NCI-H1105 (cell line): ENCODE results near the gene NCBP3.

Source experiments
- DNase-seq: peaks from one replicate; lab custom pipeline; 2025; lab: John Stamatoyannopoulos, UW

Gene NCBP3, protein sequence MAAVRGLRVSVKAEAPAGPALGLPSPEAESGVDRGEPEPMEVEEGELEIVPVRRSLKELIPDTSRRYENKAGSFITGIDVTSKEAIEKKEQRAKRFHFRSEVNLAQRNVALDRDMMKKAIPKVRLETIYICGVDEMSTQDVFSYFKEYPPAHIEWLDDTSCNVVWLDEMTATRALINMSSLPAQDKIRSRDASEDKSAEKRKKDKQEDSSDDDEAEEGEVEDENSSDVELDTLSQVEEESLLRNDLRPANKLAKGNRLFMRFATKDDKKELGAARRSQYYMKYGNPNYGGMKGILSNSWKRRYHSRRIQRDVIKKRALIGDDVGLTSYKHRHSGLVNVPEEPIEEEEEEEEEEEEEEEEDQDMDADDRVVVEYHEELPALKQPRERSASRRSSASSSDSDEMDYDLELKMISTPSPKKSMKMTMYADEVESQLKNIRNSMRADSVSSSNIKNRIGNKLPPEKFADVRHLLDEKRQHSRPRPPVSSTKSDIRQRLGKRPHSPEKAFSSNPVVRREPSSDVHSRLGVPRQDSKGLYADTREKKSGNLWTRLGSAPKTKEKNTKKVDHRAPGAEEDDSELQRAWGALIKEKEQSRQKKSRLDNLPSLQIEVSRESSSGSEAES

DNA sequence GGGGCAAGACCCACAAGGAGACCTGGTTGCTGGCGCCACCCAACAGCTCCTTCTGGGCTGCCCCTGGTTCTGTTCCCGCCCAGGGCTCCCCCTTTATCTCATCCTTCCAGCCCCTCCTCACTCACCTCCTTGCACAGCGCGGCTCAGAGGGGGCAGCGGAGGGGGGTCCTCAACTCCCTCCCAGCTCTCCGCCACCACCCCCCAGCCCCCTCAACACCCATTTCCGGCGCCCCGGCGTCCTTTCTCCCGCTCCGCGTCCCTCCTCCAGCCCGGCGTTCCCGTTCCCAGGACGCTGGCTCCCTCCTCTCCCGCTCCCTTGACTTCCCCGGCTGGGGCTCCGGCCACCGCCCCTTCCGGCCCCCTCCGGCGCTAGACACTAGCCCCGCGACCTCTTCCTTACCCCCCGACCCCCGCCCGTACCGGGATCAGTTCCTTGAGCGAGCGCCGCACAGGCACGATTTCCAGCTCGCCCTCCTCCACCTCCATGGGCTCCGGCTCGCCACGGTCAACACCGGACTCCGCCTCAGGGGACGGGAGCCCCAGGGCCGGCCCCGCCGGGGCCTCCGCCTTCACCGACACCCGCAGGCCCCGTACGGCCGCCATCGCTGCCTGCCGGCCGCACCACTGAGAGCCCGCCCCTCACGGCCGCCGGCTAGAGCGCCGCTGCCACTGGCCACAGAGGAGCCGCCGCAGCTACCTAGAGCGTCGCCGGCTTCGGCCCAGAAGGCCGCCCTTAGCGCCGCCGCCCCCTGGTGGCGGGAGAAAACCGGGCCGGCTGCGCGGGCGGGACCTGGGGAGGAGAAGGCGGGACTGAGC lies at the start of gene NCBP3:
TSS of gene NCBP3 (minus strand) at position 626 of the 816 bp plus-strand sequence. CDS start at position 603, 23 bp downstream.
- DNase-seq, result peak; percentile 95

DNA sequence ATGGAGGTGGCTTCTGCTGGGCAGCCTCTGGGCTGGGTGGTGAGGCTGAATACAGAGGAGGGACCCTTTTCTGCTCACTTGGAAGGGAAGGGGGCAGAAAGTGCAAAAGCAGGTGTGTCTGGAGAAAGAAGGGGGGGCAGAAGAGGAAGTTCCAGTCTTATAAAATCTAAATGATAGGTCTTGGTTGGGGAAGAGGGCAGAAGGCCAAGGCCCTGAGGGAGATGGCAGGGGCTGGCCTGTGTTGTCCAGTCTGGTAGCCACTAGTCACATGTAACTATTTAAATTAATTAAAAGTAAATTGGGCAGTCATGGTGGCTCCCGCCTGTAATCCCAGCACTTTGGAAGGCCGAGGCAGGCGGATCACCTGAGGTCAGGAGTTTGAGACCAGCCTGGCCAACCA lies 49.3 kb upstream of the NCBP3 start:
- DNase-seq, result no peak

DNA sequence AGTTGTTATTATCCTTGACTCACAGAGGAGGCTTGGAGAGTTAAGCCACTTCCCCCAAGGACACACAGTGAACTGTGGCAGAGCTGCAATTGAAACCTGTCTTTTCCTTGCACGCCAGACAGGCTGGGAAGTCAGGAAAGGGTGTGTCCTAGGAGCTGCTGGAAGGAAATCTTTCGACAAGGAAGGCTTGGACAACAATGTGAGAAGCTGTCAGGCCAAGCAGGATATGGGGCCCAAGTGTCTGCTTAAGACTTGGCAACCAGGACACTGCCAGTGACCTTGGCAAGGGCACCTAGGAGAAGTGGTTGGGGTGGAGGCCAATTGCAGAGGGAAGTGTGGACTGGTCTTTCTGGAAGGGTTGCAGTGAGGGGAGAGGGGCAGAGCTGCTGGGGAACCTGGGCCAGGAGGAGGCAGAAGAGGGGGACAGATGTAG lies 48.9 kb upstream of the NCBP3 start:
- no peak for DNase-seq

DNA sequence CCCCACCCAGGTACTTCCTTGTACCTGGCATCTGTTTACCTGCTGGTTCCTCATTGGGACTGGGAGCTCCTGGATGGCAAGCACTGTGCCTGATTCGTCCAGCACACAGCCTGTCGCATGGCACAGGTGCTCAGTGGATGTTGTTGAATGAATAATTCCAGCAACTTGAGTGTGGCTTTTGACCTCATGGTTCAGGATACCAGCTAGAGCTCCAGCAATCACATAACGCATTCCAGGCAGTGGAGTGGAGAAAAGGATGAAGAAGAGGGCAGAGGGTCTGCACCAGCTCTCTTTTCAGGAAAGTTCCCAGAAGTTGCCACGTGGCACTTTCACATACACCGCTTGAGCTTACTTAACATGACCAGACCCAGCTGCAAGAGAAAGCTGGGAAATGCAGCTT lies 48.1 kb upstream of the NCBP3 start:
- no peak for DNase-seq

DNA sequence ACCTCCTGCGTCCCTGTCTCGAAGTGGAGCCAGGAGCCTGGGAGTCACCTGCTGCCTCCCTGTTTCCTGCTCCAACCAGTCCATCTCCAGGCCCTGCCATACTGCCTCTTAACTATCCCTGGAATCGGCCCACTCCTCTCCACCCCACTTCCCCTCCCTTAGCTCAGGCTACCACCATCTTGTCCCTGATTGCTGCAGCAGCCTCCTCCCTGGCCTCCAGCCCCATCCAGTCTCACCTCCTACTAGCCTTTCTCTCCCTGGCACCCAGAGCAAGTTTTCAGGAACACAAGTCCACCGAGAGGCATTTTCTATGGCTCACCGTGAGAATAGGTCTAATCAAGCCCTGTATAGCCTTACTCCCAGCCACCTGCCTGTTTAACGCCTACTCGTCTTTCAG lies 47.7 kb upstream of the NCBP3 start:
- no peak for DNase-seq

DNA sequence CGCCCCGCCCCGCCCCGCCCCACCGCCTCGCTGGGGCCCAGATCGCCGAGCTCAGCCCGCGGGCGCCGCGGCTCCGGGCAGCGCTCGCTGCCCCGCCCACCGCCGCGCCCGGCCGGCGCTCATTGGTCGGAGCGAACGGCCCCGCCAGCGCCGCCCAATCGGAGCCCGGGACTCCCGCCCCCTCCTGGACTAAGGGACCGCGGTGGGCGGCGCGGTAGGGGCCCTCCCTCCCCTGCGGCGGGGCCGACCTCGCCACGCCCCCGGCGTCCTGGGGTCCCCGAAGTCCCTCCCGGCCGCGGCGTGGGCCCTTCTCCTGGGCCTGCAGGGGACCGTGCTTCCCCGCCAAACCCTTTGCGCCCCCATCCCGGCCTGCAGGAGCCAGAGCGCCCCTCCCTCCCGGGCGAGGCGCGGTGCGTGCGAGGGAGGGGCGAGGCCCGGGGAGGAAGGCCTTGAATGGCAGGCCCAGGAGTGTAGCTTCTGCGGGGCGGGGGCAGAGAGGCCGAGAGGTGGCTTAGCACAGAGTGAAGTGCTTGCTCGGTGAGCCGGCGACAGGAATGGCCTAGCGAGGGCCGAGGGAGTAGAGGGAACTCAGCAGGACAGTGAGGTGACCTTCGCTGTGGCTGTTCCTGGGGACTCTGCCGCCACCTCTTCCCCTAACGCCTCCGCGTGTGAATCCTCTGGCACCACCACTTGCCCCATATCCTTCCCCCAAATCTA lies 47.1 kb upstream of the NCBP3 start, which contains the start of gene CAMKK1:
TSS of gene CAMKK1 (minus strand) at position 51 of the 717 bp plus-strand sequence. CDS start 7,366 bp downstream, outside the sequence.
- peak; percentile 94 for DNase-seq

DNA sequence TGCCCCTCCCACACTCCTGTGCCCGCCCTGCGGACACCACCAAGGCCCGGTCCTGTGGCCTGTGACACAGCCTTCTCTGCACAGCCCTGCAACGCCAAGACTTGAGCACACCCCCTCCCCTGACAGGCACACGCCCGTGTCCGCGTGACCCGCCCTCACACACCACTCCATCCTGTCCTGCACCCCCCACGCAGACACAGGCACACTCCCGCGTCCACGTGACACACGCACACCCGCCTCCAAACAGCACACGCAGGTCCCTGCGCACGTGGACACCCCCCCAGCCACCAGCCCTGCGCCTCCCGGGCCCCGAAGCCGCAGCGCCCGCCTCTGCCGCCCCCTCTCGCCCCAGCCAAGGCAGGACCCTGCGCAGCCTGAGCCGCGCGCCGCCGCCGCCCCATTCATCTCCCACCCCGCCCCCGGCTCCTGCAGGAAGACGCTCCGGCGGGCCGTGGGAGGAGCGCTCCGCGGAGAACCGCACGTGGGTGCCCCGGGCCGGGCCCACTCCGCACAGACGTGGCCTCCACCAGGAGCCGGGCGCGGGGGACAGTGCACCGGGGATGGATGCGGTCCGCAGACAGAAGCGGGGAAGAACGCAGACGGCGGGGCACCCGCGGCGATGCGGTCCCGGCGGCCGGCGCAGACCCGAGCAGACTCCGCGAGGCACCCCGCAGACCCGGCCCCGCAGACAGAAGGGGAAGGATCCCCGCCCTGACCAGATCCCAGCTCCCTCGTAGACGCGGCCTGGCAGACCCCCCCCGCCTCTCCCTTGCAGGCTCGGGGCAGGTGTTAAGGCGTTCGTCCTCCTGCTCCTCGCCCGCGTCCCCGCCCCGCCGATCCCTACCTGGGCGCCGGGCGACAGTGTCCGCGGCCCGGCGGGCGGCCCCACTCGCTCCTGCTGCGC lies 46.3 kb upstream of the NCBP3 start:
- peak; percentile 60 for DNase-seq

DNA sequence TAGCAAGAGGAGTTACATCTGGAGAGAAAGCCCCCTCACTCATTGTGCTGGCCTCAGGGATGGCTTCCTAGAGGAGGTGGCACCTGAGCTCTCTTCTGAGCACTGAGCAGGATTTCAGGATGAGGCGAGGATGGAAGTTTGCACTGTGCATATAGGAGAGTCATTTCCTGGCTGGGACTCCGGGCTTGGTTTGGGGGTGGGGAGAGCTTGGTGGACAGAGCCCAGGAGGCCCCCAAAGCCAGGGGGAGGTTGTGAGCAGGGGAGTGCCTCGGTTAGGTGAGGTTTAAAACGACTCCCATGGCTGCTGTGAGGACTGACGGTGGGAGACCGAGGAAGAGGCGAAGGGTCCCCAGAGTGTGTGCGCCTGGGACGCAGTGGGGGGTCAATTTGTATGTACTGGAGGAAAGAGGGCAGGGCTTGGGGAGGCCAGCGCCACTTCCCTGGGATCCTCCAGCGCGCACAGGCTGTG lies 45.6 kb upstream of the NCBP3 start:
- DNase-seq, result no peak

DNA sequence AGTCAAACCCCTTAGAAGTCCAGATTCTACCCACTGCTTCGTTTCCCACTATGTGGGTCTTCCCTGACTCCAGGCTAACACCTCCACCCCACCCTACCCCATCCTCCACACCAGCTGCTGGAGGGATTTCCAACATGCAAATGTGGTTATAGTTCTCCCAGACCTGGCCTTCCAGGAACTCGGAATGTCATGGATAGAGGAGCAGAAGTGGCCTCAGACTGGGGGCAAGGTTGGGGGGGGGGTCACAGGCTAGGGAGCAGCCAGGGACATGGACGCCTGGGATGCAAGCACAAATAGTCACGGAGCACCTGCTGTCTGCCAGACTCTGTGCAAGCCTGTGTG lies 44.8 kb upstream of the NCBP3 start:
- no peak for DNase-seq

DNA sequence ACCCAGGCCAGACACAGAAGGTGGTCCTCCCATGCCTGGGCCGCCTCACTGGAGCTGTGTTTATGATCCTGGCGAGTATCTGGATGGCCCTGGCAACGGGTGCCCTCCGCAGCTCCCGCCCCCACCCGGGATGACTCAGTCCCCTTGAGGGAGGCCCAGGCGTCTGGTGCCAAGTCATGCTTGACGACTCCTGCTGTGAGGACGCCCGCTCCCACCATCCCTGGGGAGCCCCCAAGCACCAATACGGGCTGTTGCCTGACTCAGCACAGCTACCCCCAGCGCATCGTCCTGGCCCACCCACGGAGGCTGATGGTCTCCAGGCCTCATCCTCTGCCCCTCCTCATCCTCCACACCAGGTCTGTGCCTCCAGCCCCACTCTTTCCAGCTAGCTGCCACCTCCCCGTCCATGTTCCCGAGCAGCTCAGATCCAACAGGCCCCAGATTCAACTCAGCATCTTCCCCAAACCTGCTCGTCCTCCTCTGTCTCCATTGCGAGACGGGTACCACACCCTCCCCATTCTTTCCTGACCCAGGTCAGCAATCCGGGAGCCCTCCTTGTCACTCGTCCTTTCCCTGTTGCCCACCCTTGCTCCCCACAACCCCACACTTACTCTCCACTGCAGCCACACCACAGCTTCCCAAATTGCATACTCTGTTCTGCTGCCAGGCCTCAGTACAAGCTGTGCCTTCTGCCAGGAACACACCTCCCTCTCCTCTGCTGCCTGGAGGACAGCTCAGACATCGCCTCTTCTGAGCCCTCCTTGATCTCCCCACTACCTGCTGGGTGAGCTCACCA lies 44.2 kb upstream of the NCBP3 start:
- peak; percentile 12 for DNase-seq

DNA sequence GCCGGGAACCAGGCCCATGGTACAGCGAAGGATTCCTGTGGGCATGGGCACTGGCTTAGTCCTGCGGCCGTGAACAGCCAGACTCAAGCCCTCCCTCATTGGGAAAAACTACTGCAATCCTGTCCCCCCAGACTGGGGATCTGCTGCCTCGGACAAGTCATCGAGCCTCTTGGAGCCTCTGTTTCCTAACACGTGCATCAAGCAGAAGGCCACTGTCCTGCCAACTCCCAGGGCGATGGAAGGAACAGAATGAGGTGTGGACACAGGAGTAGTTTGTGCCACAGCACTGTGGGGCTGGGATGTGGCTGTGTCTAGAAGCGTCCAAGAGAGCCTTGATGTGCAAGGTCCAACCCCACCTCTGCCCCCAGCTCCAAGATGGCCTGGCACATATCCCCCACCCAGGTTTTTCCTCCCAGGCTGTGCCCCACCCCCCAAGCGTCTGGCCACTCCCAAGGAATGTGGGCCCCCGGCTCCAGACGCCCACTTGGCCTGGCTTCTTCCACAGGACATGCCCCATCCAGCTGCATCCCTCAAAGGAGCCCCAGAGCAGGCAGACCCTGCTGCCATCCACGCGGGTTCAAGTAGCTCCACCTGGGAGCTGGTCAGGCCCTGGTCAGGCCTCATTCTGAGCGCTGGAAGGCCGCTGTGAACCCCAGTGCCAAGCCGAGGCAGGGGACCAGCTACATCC lies 43.4 kb upstream of the NCBP3 start:
- no peak for DNase-seq

DNA sequence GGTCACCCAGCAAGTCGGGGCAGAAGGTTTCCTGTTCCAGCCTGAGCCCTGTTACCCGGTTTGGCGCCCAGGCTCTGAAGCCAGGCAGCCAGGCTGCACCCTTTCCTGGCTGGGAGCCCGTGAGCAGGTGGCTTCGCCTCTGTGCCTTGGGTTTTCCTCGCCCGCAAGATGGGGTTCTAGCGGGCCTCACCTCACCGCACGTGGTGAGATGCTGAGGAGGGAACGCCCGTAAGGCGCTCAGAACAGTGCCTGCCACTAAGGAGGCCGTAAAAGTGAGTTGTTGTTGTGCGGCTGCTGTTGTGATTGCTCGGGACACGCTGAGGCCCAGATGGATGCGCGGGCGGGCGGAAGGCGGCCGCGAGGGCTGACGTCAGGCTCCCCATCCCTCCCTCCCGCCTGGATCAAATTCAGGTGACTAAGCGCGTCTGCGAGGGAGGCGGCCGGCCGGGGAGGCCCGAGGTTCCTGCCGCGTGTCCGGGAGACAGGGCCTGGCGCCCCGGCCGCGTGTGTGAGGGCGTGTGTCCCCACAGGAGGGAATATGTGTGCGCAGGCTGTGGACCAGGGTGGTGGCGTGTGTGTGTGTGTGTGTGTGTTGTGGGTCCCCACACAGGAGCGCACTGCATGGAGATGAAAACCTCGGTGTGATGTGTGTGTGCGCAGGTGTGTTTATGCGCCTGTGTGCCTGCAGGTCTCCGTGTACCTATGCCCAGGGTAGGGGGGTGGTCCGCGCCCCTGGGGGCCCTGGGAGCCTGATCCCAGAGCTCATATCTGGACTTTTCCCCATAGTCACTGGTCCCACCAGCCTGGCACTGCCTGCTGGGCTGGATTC lies 42.5 kb upstream of the NCBP3 start:
- DNase-seq, result no peak

DNA sequence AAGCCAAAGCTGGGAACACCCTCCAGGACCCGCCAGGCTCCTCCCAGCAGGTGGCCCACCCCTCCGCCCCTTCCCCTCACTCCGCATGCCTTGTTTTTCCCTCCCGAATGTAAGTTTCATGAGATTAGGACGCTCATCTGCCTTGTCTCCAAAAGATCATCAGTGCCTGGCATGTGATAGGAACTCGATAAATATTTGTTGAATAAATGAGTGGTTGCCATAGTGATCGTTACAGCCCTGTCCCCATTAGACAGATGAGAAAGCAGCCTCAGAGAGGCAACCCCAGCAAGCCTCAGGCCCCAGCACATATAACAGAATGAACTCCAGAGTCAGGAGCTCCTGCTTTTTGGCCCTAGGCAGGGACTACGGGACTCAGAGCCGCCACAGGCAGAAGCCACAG lies 41.8 kb upstream of the NCBP3 start:
- no peak for DNase-seq

DNA sequence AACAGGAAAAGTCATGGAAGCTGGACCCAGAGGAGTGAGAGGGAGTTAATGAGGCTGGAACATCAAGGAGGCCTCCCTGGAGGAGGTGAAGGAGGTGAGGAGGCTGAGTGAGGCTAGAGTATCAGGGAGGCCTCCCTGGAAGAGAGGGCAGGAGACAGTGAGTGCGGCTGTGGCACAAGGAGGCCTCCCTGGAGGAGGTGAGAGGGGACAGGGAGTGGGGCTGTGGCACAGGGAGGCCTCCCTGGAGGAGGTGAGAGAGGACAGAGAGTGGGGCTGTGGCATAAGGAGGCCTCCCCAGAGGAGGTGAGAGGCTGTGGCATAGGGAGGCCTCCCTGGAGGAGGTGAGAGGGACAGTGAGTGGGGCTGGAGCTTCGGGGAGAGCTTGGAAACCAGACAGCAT lies 41.3 kb upstream of the NCBP3 start:
- DNase-seq, result no peak

DNA sequence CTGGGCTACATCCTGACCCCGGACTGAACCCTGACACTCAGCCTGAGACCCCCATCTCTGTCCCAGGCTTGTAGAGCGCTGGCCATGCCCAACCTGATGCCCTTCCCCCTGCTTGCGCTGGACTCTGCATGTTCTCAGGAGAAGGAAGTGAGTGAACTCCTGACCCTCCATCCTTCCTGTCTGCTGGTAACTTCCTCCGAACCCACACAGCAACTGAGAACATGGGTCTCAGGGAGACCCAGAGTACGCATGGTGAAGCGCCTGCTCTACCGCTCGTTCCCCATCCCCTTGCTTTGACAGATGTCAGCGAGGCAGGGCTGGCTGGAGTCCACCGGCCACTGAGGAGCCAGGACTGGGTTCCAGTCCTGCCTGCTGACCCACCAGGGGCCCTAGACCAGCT lies 40.7 kb upstream of the NCBP3 start:
- DNase-seq, result no peak

DNA sequence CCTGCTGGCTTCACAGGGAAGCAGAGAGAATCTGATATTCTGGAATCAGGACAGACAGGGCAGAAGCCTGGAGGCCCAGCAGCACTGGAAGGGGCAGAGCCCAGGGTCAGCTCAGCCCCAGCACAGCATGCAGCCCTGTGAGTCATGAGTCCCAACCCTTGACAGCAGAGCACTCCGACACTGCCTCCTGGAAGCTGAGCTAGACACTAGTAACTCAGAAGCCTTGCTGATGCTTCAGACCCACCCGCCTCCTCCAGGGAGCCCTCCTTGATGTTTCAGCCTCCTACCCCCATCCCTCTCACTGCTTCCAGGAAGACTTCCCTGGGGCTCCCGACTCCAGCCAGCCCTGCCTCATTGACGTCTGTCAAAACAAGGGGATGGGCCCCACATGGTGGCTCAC lies 39.9 kb upstream of the NCBP3 start:
- DNase-seq, result no peak

DNA sequence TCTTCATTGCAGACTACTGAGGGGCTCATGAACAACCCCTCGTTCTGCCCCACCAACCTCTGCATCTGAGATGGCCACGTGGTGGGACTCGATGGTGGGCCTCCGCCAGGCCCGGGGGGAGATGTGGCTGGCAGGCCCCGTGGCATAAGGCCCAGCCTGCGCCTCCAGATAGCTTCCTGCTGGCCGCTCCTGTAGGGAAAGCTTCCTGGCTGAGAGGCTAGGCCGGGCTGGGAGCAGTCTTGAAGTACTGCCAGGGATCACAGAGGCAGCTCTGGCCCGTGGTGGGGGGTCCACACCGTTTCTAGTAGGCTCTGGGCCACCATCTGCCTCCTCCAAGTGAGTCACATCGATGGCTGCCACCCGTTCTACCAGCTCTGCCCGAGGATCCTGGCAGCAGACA lies 39.2 kb upstream of the NCBP3 start:
- DNase-seq, result no peak

DNA sequence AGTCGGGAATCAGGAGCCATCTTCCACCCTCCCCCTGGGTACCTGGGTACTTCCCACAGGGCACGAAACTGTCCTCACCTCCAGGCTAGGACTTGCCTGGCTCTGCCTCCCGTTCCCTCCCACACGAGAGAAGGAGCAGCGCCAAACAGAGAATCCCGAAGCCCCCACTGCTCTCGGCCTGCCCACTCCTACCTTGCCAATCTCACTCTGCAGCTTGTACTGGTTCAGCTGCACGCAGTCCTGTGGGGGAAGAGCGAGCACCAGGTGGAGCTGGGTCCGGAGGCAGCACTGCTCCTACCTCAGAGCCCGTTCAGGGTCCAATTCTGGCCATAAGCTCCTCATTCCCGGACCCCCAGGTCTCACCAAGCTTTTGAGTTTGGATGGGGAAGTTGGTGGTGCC lies 38.1 kb upstream of the NCBP3 start:
- DNase-seq, result no peak

DNA sequence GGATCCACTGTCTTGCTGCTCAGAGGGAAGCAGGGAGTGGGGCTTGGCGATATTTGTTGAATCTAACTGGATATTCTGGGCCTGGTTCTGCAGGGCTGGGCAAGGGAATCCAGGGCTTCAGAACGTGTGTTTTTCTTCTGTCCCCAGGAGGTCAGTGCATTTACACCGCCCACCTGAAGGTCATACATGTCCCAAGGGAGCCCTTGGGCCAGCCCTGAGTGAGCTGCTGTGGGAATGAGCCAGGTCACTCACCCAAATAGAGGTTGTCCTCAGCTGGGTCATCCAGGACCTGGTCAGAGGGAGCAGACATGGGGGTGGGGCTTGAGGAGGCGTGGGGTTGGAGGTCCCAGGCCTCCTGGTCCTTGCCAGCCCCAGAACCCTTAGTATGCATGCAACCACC lies 36.2 kb upstream of the NCBP3 start:
- no peak for DNase-seq
